AG04449 (cell line): ENCODE data around the gene CCNK.

Experiments used
- CTCF ChIA-PET: fragments of 350-600 bp; formaldehyde crosslinking; extraction: SDS; loops from one replicate; lab custom pipeline; 2021; ENCODE audit warnings: antibody characterized with exemption; lab: Yijun Ruan, JAX
- POLR2A ChIA-PET: fragments of 400-600, 350-600 bp; formaldehyde crosslinking; extraction: SDS; loops from one replicate; lab custom pipeline; 2020; ENCODE audit warnings: antibody characterized with exemption, inconsistent platforms; lab: Yijun Ruan, JAX
- DNase-seq: peaks from one replicate; pipeline ENCODE4 v3.0.0-alpha.2; 2010; ENCODE audit warnings: low read depth, low spot score
- H3K4me3 ChIP-seq: 2 replicates; pipeline ENCODE4 v1.5.1; 2011; ENCODE audit warnings: low read depth, mild to moderate bottlenecking, control low read depth, low read length
- CTCF ChIP-seq: IDR thresholded peaks from one replicate; pipeline ENCODE4 v1.5.1; 2011; ENCODE audit warnings: mild to moderate bottlenecking, moderate library complexity, low read length, control low read depth, inconsistent platforms; ENCODE audit not compliant: insufficient read depth; ENCODE audit errors: missing control alignments

Gene CCNK

GRCh38 chr14:99513946-99514551 is 32.8 kb downstream of the CCNK start:
- no peak overlapping the region for H3K4me3 ChIP-seq
- DNase-seq: no peak
- TF ChIP-seq CTCF: no peak
- ChIA-PET CTCF (no interaction called here), POLR2A (no interaction called here)

GRCh38 chr14:99514552-99515300 is 33.5 kb downstream of the CCNK start:
- DNase-seq: no peak
- TF ChIP-seq CTCF: no peak
- POLR2A ChIA-PET: no interaction called here
- CTCF ChIA-PET: interaction anchor here (1.3 to 5.2 kb wide), 3 partner anchors 109 to 371 kb away, joined by 5 to 41 read pairs (median 5); no protein-coding TSS in a partner anchor
- no peak overlapping the region for H3K4me3 ChIP-seq

- ChIA-PET CTCF (interaction anchor here (0.5 to 5.2 kb wide), 5 partner anchors 9 to 370 kb away, joined by 3 to 41 read pairs (median 5); no protein-coding TSS in a partner anchor), POLR2A (no interaction called here)
- DNase-seq: no peak
- TF ChIP-seq CTCF: no peak
- H3K4me3 ChIP-seq: no peak overlapping the region
Observed at GRCh38 chr14:99515301-99516155, 34.3 kb downstream of the CCNK start.

- ChIA-PET CTCF (interaction anchor here (0.5 to 5.2 kb wide), 8 partner anchors 8 to 369 kb away, joined by 3 to 41 read pairs (median 4); no protein-coding TSS in a partner anchor), POLR2A (no interaction called here)
- TF ChIP-seq CTCF: no peak
- H3K4me3 ChIP-seq: no peak overlapping the region
- no peak for DNase-seq
Observed at GRCh38 chr14:99516156-99516870, 35.1 kb downstream of the CCNK start.

GRCh38 chr14:99516871-99517642 is 35.8 kb downstream of the CCNK start:
- no peak for DNase-seq
- H3K4me3 ChIP-seq: no peak overlapping the region
- no peak for TF ChIP-seq CTCF
- ChIA-PET POLR2A (no interaction called here), CTCF (interaction anchor here (0.8 to 5.2 kb wide), 15 partner anchors 10 to 369 kb away, joined by 3 to 41 read pairs (median 4); no protein-coding TSS in a partner anchor)
